ENCODE measurements around the gene MYO1A.

Gene MYO1A

GRCh38 chr12:57049890-57050289, at the start of gene MYO1A:
MYO1A (minus strand) TSS chr12:57050129; CDS start chr12:57048323, 1,806 bp downstream.
- no peak for DNase-seq

- DNase-seq = no peak
Measured at GRCh38 chr12:57099047-57099714, 49.3 kb upstream of the MYO1A start.

DNA sequence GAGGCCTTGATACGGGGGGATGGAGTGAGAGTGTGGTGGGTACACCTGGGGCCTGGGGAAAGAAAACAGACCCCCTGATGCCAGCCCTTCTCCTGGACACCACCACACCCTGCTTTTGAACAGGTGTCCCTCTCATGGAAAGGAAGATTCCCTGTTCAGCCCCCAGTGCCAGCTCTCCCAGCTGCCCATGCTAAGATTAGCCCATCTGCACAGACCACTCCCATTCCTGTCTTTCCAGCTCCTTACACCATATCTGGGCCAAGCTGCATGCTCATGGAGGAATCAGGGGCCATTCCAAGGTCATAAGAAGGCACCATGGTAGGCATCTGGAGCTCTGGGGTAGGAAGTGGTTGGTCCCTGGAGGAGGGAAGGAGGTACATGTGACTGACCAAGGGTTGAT, 48.6 kb upstream of the MYO1A start:
- no peak for DNase-seq

- no peak for DNase-seq
Measured at GRCh38 chr12:57097554-57097835, 47.6 kb upstream of the MYO1A start.

DNA sequence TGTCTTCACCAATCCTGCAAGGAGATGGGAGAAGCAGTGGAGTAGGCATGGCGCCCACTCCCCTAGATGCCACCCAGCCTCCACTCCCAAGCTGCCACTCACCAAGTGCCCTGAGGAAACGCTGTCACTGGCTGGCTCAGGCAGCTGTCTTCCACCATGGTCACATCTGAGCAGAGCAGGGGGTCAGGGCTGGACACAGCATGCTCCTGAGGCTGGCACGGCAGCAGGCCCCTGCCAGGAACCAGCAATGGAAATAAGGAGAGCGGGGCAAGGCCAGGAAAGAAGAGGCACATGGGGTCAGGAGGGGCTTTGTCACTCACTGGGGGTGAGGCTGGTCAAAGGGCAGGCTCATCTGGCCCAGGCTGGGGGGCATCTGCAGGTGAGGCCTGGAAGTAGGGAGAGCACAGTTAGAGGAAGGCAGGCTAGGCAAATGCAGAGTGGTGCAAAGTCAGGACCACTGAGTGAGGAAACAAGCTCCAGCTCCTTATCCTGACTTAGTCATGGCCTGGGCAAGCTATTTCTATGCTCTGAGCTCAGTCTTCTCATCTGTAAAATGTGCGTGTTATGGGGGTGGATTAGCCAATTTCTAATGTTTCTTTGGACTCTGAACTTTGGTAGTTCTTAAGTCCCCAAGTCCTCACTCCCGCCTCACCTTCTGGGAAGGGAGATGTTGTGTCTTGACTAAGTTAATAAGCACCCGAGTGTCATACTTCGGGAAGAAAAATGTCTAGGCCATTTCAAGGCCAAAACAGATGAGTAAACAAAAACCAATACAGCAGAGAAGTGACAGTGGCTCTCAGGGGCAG, 47.0 kb upstream of the MYO1A start:
- no peak for DNase-seq

- DNase-seq = no peak
Measured at GRCh38 chr12:57096099-57096572, 46.2 kb upstream of the MYO1A start.

DNA sequence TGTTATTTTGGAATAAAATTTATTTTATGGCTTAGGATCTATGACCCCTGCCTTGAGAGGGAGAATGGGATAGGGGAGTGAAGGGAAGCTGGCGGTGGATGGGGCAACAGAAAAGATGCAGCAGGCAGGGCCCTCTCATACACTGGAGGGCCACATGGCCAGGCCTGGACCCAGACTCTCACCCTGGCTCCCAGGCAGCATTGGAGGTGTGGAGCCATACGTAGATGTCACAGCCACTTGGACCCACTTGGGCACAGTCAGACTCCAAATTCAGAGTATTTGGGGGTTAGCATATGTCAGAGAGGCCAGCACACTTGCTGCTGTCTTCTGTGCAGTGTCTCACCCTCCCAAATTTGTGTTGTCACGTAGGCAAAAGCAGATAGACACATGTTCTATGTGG, 45.5 kb upstream of the MYO1A start:
- no peak for DNase-seq

- no peak for DNase-seq
Measured at GRCh38 chr12:57094208-57095160, 44.6 kb upstream of the MYO1A start.

GRCh38 chr12:57093415-57094207, 43.7 kb upstream of the MYO1A start:
- no peak for DNase-seq

- DNase-seq = no peak
Measured at GRCh38 chr12:57092876-57093414, 43.0 kb upstream of the MYO1A start.

GRCh38 chr12:57092529-57092862, 42.6 kb upstream of the MYO1A start:
- no peak for DNase-seq

GRCh38 chr12:57091638-57092528, 42.0 kb upstream of the MYO1A start:
- no peak for DNase-seq

DNA sequence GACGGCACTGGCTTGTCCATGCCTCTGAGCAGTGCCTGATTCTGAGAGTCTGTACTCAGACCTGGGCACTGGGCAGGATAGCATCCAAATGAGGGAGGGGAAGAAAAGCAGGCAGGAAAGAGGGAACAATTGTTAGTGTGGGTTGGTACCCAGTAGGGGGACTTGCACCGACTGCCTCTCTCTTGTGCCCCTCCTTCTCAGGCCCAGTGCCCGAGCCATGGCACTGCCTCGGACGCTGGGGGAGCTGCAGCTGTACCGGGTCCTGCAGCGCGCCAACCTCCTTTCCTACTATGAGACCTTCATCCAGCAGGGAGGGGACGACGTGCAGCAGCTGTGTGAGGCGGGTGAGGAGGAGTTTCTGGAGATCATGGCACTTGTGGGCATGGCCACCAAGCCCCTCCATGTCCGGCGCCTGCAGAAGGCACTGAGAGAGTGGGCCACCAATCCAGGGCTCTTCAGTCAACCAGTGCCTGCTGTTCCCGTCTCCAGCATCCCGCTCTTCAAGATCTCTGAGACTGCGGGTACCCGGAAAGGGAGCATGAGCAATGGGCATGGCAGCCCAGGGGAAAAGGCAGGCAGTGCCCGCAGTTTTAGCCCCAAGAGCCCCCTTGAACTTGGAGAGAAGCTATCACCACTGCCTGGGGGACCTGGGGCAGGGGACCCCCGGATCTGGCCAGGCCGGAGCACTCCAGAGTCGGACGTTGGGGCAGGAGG, 41.2 kb upstream of the MYO1A start:
- DNase-seq = no peak

GRCh38 chr12:57090490-57090889, 40.6 kb upstream of the MYO1A start:
- no peak for DNase-seq

DNA sequence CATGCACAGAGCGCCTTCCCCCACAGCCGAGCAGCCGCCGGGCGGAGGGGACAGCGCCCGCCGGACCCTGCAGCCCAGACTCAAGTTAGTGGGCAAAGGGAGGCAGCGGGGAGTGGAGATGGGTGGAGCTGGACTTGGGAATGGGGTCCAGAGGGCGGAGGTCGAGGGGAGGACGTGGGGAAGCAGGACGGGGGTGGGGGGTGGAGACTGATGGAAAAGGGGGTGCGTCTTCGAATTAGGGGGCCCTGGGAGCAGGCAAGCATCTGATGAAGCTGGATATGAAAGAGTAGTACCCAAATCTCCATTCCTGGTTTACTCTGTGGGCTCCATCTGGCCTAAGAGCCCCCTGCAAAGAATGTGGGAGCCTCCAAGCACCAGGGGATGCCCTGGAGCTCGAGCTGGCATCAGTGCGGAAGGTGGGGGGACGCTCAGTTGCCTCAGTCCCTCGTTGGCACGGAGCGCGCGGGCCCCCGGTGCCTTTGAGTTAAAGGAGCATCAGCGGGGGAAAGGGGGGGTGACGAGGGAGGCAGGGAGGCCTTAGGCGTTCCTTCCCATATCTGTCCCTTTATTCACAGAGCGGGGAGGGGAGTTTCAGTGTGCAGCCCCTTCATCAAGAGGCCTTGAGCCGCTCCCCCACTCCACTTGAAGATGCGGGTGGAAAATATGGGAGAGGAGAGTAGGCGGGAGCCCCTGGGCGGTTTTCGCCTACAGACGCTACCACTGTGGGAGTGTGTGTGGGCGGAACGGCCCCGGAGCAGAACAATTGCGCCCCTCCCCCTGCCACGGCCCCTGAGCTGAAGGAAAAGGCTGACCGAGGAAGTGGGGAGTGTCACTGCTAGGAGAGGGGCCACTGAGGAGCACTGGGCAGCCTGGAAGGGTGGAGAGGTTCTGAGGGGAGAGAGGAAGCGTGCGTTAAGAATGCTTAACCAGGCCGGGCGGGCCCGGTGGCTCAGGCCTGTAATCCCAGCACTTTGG, 39.6 kb upstream of the MYO1A start:
- no peak for DNase-seq

DNA sequence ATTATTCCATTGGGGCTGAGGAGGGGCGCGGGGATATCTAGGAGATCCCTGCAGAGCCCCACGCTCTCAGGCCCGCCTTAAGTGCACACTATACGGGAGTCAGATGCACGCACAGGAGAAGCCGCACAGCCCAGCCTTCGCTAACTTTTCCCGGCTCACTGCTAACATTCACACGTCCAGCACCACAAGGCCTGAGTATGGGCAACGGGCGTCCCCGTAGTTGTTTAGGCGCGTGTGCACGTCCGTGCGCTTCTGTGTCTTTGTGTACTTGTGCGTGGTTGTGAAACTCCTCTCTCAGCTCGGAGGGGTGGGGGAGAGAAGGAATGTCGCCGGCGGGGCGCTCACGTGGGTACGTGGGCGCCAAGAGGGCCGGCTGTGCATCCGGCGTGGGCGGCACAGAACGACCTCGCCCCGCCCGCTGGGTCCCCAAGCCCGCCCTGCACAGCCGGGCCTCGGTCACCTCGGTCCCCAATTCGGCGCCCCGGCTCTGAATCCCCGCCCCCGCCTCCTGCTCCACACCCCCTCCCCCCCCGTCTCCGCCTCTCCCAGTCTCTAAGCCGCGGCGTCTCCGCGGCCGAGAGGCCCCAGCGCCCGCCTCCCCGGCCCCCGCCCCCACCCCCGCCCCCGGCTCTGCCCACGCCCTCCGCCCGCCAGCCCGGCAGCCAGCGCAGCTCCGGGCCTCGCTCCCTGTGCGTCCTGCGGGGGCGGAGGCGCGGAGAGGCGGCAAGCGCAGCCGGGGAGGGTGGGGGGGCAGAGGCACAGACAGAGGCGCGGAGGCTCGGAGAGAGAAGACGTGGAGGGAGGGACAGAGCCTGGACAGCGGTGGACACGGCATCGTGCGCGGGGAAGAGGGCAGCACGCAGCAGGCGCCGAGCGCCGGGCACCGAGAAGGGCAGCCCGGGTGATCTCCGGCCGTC, 38.7 kb upstream of the MYO1A start, which contains the start of gene NAB2:
TSS of gene NAB2 (plus strand) at position 761 of the 917 bp plus-strand sequence. CDS start 158 bp downstream, outside the sequence.
- peak; percentile 87 for DNase-seq

GRCh38 chr12:57087691-57088353, 37.9 kb upstream of the MYO1A start:
- DNase-seq = peak; percentile 80
